Measurements from ENCODE around the gene KIF9. TPM values are rescaled to one million over a fixed set of nuclear protein-coding genes. Genes with fewer than 3 reads are reported as not detected.
"Not testable (repeated sequence)": the region's sequence is repeated elsewhere in the genome, so short reads cannot be mapped to it uniquely, and the experiment has no call there.

KIF9 gene
- polyA plus RNA-seq, 10 donors = 4.4 to 7.3 (median 5.9) TPM

DNA sequence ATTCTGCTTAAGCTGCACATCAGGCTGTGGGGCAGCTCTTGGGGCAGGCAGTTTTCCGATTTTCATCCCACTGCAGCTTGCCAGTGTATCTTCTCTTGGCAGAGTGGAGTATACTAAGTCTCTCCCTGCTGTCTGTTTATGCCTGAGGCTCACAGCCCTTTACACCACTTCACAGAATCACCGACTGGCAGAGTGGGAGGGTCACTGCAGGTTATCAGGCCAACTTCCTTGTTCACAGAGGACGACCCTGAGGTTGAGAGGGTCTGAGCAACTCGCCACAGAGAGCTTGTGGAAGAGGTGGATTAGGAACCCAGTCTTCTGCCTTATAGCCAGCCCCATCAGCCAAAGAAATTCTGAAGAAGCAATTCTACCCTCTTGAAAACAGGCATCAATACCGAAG lies 30.9 kb downstream of the KIF9 start:
- no peak for DNase-seq

DNA sequence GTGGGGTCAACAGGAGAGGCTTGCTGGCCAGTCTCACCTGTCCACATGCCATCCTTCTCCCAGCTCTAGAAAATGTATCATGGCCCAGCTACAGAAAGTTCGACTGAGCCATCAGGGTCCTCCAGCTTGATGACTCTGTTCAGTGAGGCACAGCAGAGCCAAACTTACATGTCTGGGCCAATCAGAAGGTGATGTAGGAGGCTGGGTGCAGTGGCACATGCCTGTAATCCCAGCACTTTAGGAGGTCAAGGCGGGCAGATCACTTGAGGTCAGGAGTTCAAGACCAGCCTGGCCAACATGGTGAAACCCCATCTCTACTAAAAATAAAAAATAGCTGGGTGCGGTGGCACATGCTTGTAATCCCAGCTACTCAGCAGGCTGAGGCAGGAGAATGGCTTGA lies 31.5 kb downstream of the KIF9 start:
- not testable (repeated sequence) for DNase-seq

DNA sequence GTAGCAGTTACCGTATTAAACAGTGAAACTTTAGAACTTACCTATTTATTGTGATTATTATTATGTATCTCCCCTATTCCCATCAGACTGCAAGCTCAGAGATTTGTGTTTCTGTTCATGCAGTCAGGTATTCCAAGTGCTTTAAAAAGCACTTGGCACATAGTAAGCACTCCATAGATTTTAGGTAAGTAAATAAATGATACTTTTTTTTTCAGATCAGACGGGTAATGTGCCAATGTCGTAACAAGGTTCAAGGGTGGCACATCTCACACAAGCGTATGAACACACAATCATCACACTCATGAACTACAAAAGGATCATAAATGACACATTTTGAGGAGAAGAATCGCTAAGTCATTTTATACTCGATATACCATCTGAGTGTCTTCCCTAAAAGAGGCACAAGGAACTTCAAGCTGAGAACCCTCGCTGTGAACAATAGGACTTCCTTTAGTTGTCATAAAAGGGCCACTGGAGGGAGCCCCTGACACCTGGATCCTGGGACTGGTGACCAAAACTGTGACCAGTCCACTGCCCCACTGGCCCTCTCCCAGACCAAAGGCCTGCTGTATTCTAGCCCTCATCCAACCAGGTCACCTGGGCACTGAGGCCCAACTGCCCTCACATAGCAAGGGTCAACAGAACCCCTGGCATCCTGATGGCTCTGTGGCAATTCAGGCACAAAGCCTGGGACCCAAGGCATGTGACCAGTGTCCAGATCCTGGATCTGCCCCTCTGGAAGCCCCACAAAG lies 32.1 kb downstream of the KIF9 start:
- peak in 2 of 3 donors; percentile 20 to 33 for DNase-seq

DNA sequence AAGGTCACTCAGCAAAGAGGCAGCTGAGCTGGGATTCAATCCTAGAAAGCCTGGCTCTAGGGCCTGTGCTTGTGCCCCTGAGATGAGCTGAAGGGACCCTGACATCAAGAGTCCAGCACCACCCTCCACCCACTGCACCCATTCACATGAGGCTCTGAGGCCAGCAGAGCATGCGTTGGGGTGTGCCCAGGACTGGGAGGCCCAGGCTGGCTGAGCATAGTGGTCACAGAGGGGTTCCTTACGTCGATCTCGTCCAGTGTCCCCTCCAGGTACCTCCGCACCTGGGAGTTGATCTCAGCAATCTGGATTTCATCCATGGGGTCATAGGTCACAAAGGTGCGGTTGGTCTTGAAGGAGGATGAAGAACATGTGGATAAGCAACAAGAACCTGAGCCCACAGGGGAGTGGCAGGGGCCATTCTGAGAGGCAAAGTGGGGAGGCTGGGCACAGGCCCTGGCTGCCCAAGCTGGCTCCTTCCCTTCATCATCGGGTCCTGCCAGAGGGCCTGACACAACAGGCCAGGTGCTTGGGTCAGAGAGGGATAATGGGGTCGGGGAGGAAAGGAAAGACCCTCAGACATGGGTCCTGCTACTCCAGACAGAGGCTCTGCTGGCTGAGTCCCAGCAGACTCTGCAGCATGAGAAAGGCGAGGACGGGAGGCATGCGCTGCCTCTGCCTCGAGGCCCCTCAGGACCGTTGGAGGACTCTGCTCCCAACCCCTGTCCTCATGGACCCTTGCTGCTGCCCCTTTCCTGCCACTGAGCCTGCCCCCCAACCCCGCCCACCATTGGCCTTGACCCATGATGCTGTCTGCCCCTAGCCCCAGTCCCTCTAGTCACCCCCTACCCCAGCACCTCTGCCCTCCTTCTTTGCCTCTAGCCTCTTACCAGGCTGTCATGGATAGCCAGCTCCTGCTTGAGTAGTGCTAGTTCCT lies 35.2 kb downstream of the KIF9 start:
- DNase-seq = no peak

DNA sequence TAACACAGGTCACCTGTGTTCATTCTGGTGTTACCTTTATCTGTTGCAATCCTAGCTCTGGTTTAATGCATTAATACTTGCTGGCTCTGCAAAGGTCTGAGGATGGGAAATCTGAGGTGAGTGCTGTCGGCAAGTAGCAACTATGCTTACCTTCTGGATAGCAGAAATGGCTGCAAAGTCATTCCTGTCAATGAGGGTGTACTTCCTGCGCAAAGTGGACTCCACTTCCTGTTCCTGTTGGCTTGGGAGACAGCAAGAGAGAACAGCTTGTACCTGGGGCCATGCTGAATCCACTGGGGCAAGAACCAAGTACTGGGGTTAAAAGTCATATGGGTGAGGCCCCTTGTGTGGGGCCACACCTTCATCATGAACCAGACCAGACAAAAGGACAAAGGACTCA lies 37.3 kb downstream of the KIF9 start:
- DNase-seq = no peak

DNA sequence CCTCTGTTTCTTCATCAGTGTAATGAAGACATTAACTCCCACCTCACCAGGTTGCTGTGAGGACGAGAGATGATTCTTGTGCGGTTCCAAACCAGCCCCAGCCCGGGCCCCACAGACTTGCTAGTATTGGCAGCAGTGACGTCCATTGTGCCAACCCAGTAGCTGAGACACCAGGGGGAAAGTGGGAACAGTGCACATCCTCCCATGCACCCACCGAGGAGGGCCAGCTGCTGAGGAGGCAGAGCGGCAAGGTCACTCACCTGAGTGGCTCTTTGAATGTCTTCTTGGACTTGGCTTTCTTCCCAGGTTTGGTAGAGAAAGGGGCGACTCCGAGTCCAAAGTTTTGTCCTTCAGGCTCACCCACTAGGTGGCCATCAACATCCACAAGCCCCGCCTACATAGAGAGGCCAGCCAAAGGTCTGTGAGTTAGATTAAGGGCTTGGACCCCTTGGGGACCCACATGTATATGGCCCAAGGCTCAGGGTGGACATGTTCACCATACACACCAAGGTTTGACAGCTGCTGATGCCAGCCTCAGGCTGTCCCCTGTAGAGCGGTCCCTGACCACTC lies 38.0 kb downstream of the KIF9 start:
- DNase-seq = no peak

DNA sequence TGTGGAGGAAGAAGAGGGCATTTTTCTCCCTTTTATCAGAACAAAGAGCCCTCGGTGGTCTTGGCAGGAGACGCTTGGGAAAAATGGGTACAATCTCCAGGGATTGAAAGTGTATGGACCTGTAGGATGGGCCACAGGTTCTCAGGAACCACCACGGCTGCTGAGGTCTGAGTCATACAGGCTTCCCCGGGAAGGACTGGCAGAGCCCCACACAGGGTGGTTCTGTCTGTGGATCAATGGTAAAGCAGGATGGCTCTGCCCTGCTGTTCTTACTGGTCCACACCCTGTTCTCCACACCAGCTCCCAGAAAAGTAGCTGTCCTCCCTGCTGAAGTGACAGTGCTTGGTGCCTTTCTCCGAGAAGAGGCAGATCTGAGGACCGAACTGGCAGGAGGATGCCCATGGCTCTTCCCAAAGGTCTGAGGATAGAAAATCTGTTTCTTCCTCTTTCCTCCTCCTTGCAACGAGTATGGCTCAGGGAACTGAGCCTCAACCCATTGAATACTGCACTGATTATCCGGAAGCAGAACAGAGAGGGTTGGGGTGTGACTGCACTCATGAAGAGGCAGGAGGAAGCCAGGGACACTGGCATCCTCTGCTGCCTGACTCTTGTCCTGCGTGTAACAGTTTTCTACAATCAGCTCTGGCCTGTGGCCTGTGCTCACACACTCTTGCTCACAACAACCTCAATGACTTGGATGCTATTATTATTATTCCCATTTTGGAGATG lies 39.0 kb downstream of the KIF9 start:
- no peak for DNase-seq

DNA sequence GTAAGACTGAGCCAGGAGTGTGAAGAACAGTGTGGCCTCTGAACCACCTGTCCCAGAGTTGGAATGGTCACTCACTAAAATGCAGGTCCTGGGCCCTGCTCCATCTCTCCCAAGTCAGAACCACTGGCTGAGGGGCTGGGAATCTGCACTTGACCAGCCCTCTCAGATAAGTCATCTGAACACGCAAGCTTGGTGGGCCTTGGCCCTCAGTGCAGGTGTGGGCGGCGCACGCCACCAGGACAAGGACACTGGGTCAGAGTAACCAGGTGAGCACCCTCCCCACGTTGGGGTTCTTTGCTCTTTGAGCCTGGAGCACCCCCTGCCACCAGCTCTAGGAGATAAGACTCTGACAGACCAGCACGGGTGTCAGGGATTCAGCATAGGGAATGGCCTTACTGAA lies 42.7 kb downstream of the KIF9 start:
- no peak for DNase-seq

DNA sequence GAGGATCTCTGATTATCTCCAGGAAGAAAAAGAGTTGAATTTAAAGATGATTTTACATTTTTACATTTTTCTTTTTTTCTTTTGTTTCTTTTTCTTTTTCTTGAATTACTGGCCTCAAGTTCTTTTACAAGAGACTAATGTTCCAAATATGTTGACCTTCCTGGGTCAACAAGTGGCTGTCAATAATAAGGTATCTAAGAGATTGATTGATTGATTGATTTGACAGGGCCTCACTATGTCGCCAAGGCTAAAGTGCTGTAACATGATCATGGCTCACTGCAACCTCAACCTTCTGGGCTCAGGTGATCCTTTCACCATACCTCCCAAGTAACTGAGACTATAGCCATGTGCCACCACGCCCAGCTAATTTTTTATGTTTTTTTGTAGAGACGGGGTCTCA lies 44.6 kb downstream of the KIF9 start:
- no peak for DNase-seq

DNA sequence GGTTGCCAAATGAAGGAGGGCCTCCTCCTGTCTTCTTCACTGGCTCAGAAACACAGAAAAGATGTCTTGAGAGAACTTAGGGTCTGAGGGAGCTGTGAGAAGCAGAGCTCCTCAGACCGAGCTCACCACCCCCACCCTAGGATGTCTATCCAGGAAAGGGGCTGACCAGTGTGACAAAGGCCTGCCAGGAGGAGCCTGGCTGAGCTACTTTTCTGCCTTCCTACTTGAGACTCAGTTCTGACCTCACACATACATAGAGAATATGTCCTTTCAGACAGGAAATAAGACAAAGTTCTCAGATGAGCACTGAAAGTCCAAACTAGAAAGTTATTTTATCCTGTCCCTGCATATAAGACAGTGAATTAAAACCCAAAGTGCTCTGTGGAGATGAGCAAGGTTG lies 54.5 kb downstream of the KIF9 start:
- DNase-seq = peak in 1 of 3 donors; percentile 12

DNA sequence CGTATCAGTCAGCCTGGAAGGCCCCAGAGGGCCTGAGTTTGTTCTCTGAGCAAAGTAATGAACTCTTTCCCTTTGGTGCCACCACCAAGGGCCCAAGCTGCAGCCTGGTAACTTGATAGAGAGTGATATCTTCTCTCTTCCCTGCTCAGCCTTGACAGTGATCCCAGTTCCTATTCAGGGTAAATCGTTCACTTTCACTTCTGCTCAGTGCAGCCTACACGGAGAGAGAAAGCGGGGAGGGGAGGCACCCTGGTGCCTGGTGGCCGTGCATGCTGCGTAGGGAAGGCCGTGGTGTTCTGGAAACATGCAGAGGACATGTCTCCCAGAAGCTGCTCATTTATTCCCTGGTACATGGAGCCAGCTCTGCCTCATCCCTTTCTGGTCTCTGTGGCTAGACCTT lies 54.9 kb downstream of the KIF9 start:
- DNase-seq = peak in 1 of 3 donors; percentile 23

DNA sequence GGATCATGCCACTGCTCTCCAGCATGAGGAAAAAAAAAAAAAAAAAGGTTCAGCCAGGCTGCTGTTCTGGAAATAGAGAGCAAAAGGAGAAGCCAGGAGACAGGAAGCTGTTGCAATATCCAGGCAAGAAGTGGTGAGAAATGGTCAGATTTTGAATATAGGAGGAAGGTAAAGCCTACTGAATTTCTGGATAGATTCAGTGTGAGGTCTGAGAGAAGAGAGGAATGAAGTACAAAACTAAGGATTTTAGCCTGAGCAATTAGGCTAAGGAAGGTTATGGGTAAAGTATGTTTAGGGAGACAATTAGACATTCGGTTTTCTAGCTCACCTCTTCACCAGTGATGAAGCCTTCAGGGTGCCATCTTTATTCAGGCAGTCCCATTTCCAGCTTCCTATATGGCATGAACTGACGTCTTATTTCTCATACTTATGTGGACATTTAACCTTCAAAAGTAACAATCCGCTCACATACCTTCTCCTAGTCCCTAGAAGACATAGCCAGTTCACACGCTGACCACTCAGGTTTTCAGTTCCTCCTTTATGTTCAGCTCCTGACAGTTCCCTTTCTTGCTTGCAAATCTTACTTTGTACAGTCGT lies 57.2 kb downstream of the KIF9 start:
- peak in 2 of 3 donors; percentile 19 to 21 for DNase-seq

DNA sequence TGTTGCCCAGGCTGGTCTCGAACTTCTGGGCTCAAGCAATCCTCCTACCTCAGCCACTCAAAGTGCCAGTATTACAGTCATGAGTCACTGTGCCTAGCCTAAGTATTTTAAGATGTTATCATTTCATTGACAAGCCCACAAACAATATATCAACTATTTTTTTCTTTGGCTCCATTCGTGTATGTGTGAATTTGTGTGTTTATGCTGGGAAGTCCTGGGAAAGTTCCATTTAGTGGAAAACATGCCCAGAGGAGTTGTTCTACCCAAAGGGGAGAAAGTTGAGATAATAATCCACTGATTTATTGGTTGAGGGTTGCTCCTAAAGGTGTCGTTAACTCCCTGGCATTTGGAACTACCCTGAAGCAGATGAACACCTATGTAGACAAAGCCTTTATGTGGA lies 58.8 kb downstream of the KIF9 start:
- no peak for DNase-seq

DNA sequence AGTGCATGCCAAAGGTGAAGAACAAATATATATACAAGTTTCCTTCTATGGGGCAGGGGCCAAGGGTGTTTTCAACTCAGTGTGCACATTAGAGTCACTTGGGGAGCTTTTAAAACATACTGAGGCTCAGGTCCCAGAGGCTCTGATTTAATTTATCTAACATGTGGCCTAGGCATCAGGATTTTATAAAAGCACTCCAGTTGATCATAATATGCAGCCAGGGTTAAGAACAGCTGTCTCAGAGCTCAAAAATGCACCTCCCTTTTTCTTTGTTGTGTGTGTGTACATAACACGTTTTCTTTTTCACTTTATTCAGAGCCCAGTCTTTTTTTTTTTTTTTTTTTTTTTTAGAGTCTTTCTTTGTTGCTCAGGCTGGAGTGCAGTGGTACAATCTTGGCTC lies 60.8 kb downstream of the KIF9 start:
- no peak for DNase-seq

DNA sequence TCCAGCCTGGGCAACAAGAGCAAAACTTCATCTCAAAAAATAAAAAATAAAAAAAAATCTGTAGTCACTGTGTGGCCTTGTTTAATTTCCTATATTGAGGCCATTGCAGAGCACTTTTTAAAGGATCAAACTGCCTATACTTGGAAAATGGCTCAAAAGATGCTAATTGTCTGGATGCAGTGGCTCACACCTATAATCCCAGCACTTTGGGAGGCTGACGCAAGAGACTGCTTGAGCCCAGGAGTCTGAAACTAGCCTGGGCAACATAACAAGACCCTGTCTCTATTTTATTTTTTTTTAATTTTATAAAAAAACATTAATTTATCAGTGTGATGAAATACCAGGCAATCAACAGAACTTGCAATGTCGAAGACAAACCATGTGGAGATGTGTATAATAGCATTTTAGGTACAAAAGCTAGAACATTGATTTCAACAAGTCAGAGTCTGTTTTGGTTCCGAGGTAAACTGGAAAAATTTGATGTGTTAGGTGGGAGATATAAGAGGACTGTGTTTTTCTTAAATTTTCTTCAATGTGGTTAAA lies 71.7 kb downstream of the KIF9 start:
- DNase-seq = no peak

DNA sequence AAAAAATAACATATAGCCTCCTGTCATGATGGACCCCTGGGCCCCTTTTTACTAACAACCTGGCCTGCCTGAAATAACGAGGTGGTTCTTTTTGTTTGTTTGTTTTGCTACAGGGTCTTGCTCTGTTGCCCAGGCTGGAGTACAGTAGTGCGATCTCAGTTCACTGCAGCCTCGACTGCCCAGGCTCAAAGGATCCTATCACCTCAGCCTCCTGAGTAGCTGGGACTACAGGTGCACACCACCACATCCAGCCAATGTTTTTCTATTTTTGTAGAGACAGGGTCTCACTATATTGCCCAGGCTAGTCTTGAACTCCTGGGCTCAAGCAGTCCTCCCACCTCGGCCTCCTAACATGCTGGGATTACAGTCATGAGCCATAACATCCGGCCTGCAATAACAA lies 76.6 kb downstream of the KIF9 start:
- not testable (repeated sequence) for DNase-seq

DNA sequence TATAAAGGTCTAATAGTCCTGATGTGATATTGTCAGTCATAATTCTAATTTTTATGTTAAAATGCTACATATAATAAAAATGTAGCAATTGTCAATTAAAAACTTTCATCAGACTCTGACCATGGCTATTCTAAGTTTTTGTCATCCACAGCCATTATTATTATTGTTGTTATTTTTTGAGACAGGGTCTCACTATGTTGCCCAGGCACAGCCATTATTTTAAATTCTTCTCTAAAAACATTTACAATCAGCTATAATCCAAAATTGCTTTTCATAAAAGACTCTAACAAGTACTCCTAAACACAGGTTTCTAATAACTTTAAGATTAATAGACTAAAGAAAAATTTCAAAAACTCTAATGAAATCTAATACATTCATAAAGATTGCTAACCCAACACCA lies 77.7 kb downstream of the KIF9 start:
- no peak for DNase-seq

DNA sequence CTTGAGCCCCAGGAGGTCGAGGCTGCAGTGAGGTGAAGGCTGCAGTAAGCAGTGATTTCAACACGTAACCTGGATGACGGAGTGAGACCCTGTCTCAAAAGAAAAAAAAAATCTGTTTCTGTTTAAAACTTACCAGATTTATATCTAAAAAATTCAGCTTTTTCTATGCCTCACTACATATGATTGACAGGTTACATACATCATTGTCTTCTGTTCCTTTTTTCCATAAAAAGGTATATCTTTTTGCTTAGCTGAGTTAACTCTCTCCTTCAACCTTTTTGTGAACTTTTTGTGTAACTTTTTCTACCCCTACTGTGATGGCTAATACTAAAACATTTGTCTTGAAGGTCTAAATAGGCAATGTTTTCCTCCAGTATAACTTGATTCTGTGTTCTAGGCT lies 80.1 kb downstream of the KIF9 start:
- DNase-seq = no peak

DNA sequence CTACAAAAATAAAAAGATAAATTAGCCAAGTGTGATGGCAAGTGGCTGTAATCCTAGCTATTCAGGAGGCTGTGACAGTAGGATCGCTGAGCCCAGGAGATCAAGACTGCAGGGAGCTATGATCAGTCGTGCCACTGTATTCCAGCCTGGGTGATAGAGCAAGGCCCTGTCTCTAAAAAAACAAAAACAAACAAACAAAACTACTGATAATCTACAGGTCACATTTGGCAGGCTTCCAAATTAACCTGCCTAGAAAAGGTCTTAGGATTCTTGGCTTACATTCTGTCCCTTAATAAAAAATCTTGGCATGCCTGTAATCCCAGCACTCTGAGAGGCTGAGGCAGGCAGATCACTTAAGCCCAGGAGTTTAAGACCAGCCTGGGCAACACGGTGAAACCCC lies 85.3 kb downstream of the KIF9 start:
- DNase-seq = no peak

DNA sequence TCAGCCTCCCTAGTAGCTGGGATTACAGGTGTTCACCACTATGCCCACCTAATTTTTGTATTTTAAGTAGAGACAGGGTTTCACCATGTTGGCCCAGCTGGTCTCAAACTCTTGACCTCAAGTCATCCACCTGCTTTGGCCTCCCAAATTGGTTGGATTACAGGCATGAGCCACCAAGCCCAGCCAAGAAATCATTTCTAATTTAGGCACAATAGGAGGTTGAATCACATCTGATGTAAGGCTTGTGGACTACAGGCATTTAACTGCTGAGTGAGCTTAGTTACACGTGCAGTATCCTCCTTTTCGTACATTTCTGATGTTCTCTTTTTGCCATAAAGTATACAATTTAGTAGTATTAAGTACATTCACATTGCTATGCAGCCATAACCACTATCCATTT lies 87.6 kb downstream of the KIF9 start:
- no peak for DNase-seq

All from muscle of back (tissue), 11 donors.